GM21423 (cell line): ENCODE results near the gene DCLK2.
"Not testable (repeated sequence)": the region's sequence is repeated elsewhere in the genome, so short reads cannot be mapped to it uniquely, and the experiment has no call there.

Experiments
- ATAC-seq: cut with Tn5 transposase; IDR thresholded peaks from one replicate; pipeline ENCODE4 v1.9.1; 2021; ENCODE audit warnings: mild to moderate bottlenecking, moderate library complexity; ENCODE audit not compliant: unreplicated experiment

DCLK2 gene

GRCh38 chr4:150197256-150197655, 119.0 kb downstream of the DCLK2 start:
- not testable (repeated sequence) for ATAC-seq

GRCh38 chr4:150199056-150199455, 120.8 kb downstream of the DCLK2 start:
- no peak for ATAC-seq

GRCh38 chr4:150205016-150205415, 126.8 kb downstream of the DCLK2 start:
- ATAC-seq, result no peak

DNA sequence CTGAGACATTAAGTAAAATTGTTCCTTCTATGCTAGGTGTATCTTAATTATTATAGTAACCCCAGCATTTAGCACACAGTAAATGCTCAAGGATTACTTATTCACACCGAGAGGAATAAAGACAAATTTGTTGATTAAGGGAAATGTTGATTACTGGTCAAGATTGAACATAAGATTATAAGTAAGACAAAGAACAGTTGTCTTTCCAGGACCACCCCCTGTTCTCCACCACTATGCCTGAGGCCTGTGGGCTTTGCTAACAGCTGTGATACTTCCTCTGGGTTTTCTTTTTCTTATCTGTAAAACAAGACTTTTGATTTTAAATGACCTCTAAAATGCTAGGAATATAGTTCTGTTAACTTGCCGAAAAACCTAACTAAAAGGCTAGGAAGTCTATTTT, 128.0 kb downstream of the DCLK2 start:
- no peak for ATAC-seq

DNA sequence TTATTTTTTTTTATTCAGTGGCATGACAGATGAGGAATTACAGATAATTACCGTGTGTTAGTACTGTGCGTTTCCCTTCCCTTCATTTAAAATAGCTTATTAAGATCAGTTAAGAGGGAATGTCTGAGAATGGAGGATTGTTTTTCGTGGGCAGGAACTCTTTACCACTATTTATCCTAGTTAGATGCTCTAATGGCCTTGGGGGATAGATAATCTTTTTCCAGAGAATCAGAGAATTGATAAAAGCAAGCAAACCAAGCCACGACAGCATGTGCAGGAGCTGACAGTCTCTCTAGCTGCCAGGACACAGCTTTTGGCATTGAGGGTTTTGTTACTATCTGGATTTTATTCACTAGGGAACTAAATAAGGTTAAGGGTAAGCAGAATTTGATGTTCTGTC, 128.7 kb downstream of the DCLK2 start:
- ATAC-seq, result no peak

DNA sequence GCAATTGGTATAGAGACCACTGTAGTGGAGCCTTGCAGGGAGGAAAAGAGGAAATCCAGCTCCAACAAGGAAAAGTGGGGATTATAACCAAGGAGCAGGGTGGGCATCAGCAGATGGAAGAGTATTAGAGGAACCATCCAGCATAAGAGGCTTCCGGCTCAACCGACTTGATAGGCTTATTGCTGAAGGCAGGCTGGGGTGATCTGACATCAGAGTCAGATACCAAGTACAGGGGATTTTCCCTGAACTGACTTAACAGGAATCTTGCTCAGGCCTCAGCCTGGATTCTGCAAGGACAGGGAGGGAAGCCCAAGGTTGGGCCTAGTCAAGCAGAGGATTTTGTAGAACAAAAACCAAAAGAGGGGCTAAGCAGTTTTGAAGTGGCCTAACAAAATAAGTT, 129.6 kb downstream of the DCLK2 start:
- no peak for ATAC-seq

- ATAC-seq, result no peak
Observed at GRCh38 chr4:150209140-150209829, 131.0 kb downstream of the DCLK2 start.

GRCh38 chr4:150211016-150211415, 132.8 kb downstream of the DCLK2 start:
- ATAC-seq, result no peak

DNA sequence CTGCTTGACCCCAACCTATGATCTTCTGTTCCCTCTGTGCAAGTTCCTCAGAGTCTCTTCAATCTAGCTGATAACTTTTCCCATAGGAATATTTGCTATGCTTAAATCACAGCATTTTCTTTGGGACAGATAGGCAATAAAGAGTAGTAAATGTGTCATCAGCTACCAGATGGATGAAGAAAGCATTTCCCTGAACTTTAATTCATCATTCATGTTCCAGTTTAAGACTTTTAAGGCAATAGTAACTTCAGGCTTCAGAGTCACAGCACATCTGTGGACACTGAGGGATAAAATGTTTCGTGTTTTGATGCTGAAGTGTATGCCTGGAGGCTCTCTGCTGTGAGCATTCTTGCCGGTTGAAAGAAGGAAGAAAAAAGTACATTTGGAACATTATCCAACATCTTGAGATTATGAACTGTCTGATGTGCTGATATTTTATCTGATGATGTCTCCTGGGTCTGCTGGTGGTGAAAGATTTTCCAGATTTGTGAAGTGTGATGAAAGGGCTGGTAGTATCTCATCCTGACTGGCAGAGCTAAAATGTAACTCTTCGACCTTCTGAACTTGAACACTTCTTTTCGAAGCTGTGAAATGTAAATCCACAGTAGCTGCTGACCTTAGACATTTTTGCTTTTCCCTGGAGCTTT, 133.7 kb downstream of the DCLK2 start:
- ATAC-seq, result no peak

GRCh38 chr4:150212485-150212884, 134.2 kb downstream of the DCLK2 start:
- no peak for ATAC-seq

GRCh38 chr4:150212927-150213326, 134.7 kb downstream of the DCLK2 start:
- peak; percentile 48 for ATAC-seq

- no peak for ATAC-seq
Observed at GRCh38 chr4:150215601-150216000, 137.4 kb downstream of the DCLK2 start.

GRCh38 chr4:150216726-150217125, 138.5 kb downstream of the DCLK2 start:
- ATAC-seq, result no peak

DNA sequence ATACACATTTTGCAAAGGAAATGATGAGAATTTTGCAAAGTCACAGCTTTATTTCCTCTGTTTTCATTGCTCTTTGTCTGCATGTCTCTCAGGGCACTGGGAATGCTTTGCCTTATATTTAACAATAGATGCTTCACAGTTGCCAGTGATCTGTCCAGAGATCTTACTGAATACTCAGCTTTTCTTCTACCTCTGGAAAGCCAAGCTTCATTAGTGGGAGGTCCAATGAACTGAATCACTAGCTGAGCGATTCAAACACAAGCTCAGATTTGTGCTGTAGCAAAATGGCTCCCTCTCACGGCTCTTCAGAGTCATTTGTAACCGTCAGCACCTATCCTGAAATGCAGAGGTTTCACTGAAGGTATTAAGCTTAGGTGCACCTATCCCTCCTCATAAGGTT, 138.9 kb downstream of the DCLK2 start:
- ATAC-seq, result no peak

- ATAC-seq, result no peak
Observed at GRCh38 chr4:150217808-150218207, 139.6 kb downstream of the DCLK2 start.

DNA sequence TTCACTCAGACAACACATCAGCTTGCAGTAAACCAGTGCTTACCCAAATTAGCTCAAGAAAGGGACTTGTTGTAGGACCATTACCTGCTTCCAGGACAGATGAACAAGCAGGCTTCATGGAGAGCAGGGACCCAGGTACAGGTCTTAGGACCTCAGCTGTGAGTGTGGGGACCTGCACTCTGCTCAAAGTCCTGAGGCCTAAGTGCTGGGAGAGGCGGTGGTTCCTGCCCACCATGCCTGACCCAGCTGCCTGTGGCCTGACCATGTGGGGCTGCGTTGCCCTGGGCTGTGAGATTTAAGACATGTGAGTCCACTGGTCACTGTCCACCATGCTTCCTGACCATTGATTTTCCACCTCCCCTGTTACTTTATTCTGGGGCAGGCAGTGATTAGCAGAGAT, 140.2 kb downstream of the DCLK2 start:
- no peak for ATAC-seq

- ATAC-seq, result no peak
Observed at GRCh38 chr4:150219841-150220240, 141.6 kb downstream of the DCLK2 start.

- ATAC-seq, result no peak
Observed at GRCh38 chr4:150224896-150225591, 146.8 kb downstream of the DCLK2 start.

GRCh38 chr4:150229520-150229919, 151.3 kb downstream of the DCLK2 start:
- no peak for ATAC-seq

DNA sequence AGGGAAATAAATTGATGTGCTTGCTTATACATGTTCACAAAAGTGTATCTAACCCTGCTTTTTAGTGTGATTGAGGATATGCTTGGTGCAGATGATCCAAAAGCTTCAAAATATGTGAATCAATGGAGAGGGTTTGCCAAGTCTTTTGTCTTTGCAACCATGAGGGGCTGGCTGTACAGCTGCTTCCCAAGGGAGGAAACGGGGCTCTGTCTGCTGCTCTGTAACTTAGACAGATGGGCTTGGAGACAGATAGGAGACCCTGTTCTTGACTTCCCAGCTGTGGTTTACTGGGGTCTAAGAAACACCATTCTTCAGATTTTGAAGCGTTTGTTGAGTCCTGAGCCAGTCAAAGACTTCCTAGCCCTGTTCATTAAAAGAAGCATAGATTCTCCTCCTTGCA, 152.3 kb downstream of the DCLK2 start:
- no peak for ATAC-seq

DNA sequence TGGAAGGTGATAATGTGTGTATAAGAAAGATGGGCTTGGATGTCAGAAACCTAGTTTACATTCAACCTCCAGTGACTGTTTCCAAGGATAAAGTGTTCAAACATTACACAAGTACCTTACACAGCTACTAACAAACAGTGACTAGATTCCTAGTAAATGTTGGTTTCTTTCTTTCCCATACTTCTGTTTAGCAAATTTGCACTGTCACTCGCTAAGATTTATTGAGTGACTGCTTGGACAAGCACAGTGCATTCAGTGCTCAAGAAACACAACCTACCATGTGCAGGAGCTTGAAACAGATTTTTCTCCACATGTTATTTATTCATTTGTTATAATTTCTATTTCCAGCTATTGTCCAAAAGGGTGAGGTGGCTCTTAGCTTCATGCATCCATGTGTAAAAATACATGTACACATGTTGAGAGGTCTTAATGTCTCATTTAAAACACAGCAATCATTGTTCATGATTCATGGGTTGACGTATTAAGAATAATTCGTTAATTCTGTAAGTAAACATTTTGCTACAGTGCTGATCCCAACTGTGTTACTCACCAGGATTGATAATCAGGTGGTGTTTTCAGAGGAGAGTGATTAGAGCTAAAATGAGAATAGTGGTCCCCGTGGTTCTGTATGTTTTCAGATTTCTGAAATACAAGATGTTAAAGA, 153.0 kb downstream of the DCLK2 start:
- ATAC-seq, result no peak

DNA sequence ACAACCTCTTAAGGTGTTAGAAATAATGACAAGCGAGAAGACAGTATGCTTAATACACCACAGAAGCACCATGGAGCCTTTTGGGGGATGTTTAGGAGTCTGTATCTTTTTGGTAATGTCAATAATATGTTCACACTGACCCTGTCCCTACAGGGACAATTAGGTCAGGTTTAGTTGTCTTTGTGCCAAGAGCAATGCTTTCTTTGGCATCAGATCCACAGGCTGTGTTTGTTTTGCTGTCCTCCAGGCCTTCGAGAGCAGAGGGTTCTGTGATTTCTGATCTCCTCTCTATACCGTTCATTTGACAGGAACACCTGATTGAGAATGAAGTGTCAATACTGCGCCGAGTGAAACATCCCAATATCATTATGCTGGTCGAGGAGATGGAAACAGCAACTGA, 153.8 kb downstream of the DCLK2 start:
- no peak for ATAC-seq
